Daoy (cell line): Measurements from ENCODE around the gene FOXJ1. TPM values are rescaled to one million over a fixed set of nuclear protein-coding genes. Genes with fewer than 3 reads are reported as not detected.

Experiments used
- DNase-seq: peaks from one replicate; pipeline ENCODE4 v3.0.0-alpha.2; 2015; ENCODE audit warnings: low read depth
- total RNA-seq: library from RNA; depleted of rRNA; stranded (reverse); fragments of >200 nt; shearing (Covaris generic); gene quantifications from 2 replicates; pipeline ENCODE4 v1.2.3, GENCODE V29; 2014

FOXJ1 gene
- total RNA-seq, 1 experiment from 2014 or later = not detected

DNA sequence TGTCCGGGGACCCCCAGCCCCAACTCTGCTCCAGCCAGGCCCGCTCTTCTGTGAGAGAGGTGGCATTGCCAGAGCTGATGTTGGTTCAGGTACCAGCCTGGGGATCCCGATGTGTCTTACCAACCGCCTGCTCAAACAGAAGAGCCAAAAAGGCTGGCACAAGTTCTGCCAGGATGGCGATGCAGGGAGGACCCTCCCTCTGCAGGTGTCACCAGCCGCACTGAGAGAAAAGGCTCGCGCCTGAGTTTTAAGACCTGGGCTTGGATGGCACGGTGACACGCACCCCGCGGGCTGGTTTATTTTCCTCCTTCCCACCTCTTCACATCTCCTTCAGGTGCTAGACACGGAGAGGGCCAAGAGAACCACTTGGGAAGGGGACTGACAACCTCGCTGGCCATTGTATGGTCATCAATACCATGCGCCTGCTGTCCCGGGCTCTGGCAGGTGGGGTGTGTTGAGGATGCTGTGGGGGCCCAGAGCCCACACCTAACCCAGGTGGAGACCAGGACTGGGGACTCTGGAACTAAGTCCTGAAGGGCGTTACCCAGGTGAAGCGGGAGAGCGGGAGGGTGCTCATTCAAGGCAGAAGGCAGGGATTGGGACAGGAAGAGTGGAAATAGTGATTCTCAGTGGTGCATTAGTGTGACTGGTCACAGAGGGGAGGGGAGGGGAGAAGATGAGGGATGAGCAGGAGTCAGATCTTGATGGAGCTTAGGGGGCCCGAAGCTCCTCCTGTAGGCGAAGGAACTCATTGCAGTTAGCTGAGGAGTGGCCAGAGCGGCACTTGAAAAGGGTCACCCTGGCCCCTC, 16.3 kb downstream of the FOXJ1 start:
- no peak for DNase-seq

DNA sequence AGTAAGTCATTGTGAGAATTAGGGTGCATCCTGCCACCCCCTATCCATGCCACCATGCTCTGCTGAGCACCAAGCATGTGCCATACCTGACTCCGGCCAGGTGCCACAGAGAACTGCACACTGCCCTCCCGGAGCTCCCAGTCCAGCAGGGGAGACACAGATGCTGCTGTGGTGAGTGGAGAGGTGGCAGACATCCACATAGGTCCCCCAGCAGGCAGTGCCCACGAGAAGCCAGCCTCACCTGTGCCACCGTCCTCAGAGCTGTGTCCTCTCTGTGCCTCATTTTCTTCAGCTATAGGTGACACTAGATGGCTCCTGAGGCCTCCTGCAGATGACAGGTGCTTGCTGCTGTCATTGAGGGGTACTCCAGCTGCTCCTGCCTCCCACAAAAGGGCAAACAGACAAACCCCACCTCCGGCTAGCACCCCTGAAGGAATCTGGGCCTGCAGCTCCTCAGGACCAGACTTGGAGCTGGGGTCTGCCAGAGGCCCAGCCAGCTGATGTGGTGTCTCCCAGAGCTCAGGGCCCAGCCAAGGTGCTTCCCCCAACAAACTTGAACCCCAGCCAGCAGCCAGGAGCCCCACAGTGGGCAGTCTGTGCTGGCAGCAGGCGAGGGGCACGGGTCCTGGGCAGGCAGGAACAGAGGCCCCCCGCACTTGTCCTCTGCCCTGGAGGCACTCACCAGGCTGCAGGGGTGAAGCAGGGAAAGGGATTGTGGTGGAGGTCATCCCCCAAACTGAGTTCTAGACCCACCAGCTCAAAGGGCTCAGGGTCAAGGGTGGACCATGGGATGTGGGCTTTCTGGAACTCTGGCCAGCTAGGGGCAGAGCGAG, 17.1 kb downstream of the FOXJ1 start:
- no peak for DNase-seq

DNA sequence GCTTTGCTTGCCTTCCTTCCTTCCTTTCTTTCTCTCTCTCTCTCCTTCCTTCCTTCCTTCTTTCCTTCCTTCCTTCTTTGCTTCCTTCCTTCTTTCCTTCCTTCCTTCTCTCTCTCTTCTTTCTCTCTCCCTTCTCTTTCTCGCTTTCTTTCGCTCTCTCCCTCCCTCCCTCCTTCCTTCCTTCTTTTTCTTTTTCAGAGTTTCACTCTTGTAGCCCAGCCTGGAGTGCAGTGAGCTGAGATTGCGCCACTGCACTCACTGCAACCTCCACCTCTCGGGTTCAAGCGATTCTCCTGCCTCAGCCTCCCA, 17.9 kb downstream of the FOXJ1 start:
- no peak for DNase-seq

DNA sequence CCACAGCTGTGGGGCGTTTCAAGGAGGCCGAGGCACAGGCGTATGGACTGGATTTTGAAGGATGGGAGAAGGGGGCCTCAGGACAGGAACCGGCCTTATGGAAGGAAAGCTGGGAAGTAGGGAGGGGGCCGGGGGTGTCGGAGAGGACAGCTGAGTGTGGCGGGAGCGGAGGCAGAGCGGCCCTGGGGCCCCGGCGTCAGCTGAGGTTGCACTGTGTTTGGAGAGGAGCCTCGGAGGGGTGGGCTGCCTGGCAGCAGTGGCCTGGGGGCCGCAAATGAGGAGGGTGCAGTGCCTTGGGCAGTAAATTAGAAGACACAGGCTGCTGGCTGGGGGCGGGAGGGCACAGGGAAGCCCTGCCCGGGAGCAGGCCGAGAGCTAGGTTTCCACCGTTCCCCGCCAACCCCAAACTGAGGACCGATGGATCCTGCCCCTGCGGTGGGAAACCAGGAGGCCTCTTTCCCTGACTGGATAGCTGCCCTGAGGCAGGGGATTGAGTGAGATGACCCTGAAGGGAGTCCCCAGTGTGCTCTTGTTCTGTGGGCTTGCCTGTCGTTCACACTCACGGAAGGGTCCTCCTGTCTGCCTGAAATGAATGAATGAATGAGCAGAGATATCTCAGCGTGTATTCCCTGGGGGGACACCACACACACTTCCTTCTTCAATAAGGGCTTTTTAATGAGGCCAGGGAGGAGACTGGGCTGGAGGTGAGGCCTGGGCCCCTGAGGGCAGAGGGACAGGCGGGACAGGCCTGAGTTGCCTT, 18.4 kb downstream of the FOXJ1 start:
- DNase-seq = no peak

DNA sequence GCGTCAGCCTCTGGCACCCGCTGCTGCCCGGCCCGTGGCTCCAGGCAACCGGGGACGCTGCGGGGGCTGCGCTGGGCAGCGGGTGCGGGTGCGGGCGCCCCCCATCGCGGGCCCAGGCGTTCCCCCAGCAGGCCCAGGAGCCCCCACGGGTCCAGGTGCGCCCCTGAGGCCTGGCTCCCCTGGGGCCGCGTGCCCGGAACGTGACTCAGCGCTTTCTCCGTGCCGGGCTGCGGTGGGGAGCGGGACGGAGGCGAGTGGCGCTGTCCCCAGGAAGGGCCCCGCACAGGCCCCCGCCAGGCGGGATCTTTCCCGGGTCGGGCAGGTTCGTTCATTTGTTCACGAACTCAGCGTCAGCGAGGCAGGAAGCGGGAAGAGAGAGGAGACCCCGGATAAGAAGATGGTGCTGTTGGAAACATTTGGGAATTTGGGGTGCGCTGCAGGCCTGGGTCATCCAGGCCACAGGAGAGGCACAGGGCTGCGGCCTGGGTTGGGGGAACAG, 19.1 kb downstream of the FOXJ1 start:
- no peak for DNase-seq

DNA sequence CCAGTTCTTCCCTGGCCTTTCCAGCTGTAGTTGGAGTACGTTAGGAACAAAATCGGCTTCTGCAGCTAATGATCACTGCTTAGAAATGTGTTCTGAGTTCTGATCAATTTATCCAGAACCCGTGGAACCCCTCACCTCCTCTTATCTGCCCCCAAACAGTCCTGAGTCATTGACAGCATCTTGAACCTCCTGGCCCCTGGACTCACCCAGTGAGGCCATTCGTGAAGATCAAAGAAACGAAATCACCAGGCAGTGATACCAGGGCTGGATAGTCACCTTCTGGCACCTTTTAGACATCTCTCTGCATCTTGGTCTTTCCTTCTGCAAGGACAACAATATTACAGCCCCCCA, 20.4 kb downstream of the FOXJ1 start:
- no peak for DNase-seq

DNA sequence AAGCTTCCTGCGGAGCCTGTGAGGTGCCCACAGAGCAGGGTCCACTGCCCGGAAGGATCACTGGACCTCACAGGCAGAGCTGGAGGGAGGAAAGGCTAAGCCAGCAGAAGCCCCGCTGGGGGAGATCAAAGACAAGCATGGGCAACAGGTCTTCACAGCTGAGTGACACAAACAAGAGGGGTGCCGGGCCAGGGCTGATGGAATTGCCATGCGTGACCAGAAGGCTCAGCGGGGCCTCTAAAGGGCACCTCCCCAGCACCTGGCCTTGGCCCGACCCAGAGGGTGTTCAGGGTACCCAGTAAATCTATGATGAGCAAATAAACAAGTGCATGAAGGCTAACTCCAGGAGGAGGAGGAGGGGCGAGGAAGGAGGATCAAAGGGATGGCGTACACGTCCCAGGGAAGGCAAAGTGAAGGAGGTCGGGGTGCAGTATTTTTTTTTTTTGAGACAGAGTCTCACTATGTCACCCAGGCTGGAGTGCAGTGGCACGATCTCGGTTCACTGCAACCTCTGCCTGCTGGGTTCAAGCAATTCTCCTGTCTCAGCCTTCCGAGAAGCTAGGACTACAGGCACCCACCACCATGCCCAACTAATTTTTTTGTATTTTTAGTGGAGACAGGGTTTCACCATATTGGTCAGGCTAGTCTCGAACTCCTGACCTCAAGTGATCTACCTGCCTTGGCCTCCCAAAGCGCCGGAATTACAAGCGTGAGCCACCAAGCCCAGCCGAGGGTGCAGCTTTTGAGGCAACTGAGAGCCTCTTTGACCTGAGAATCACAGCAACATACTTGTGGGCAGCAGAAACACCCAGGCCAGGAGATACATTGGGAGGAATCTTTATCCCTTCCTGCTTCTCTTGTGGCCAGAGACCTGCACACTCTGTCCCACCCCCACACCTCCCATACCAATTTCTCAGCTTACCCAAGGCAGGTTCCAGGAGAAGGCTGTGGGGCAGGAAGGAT, 21.4 kb downstream of the FOXJ1 start:
- no peak for DNase-seq

DNA sequence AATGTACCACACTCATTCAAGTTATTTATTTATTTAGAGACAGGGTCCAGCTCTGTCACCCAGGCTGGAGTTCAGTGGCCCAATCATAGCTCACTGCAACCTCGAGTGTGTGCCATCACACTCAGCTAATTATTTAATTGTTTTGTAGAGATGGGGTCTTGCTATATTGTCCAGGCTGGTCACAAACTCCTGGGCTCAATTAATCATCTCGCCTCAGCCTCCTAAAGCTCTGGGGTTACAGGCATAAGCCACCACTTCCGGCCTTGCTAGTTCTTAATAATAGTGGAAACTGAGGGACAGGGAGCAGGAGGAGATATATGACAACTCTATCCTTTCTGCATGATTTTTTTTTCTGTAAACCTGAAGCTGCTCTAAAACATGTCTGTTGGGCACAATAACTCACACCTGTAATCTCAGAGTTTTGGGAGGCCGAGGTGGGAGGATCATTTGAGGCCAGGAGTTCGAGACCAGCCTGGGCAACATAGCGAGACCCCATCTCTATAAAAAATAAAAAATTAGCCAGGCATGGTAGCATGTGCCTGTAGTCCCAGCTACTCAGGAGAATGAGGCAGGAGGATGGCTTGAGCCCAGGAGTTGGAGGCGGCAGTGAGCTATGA, 25.8 kb downstream of the FOXJ1 start:
- DNase-seq = no peak

DNA sequence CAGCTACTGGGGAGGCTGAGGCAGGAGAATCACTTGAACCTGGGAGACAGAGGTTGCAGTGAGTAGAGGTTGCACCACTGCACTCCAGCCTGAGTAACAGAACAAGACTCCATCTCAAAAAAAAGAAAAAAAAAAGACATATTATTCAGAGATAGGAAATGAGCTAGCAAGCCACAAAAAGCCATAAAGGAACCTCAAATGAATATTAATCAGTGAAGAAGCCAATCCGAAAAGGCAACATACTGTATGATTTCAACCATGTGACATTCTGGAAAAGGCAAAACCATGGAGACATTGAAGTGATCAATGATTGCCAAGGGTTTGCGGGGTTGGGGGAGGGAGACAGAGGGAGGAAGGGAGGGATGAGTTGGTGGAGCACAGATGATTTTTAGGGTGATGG, 29.1 kb downstream of the FOXJ1 start:
- DNase-seq = no peak

DNA sequence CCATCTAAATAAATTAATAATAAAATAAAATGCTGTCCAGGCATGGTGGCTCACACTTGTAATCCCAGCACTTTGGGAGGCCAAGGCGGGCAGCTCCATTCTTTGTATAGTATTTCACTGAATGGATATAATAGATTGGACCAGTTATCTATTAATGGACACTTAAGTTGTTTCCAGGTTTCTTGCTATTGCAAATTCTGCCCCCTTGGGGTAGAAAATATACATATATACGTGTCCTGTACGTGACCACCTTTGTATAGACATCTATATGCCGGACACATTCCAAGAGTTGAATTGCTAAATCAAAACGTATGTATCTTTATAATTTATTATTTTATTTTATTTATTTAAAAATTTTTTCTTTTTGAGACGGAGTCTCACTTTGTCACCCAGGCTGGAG, 33.5 kb downstream of the FOXJ1 start:
- no peak for DNase-seq

DNA sequence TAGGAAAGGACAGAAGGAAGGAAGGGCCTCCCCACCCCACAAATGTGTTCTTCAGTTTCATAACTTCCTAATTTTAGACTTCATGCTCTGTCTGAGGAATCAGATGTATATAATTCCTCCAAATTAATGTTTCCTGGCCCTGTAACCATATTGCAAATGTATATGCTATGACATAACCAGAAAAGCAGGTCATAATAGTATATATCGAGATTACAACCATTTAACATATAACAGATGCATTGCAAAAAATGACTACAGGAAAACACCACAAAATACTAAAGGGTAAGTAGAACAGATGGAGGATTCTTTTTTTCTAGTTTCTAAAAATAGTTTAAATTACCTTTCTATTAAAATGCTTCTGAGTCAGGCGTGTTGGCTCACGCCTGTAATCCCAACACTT, 34.3 kb downstream of the FOXJ1 start:
- no peak for DNase-seq

DNA sequence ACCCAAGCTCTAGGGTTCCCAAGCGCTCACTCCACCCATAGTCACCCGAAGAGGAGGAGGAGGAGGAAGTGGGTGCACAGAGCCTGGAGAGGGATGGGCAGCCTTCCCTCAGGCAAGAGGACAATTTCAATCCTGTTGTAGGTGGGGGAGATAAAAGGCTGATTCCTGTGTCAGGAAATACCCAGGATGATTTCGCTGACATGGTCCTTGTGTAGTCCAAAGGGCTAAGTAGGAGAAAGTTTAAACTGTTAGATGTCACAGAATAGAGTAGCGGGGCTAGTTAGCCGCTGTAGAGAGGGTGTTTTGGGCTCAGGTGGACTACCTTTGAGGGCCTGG, 36.2 kb downstream of the FOXJ1 start:
- no peak for DNase-seq

DNA sequence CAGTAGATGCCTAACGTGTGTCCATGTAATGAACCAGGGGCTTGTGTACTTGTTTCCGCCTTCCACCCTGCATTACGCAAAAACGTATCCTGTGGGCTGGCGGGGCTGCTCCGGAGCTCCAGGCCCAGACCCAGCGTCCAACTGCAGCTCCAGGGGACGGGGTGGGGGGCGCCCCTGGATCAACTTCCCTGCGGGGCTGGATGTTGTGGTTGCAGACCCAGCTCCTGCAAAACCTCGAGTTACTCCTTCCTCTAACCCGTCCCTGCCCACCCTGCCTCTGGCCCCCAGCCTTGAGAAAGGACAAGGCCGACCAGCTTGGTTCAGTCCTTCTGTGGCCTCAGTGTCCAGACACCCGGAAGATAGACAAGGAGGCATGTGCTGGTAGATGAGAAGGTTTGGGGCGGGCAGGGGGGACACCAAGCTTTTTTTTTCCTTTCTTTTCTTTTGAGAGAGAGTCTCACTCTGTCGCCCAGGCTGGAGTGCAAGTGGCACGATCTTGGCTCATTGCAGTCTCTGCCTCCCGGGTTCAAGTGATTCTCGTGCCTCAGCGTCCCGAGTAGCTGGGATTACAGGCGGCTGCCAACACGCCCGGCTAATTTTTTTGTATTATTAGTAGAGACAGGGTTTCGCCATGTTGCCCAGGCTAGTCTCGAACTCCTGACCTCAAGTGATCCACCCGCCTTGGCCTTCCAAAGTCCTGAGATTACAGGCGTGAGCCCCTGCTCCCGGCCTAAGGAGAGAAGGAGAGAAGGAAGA, 36.7 kb downstream of the FOXJ1 start:
- no peak for DNase-seq

DNA sequence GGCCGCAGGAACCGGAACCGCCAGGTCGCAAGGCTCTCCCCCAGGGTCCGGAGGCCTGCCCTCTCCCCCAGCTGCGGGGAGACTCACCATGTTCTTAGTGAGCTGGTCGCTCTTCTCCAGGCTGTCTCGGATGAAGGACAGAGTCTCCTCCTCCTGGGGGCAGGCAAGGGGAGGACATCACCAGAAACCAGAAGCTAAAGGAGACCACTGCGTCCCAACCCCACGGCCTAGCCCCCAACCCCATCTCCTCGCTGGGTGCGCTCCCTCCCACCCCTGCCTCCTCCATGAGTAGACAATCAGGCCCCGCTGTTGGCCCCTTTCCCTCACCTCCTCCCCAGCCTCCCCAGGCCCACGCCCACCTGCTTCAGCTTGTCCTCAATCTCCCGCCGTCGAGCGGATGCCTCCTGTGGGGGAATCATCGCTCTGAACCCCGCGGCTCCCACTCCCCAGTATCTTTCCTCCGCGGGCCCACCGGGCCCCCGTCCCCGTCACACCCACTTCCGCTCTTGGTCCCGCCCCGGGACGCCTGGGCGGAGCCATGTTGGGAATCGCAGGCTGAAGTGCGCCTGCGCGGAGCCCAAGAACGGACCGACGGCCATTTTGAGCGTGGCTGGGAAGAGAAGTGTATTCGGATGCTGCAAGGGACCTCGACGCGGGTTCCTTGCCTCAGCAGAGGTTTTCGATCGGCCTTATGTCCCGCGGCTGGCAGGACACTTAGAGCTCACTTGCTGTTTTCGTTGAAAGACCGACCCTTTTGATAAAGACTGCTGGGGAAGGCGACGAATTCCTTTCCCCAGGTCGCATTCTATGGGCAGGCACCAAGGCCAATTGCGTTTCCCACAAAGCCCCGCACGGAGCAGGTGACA, 37.5 kb downstream of the FOXJ1 start, which contains the start of gene EXOC7:
Gene EXOC7, minus strand, starts transcription at position 514 of the 866 bp plus-strand sequence. Its CDS starts 95 bp downstream, at position 419.
- DNase-seq = peak; percentile 96

DNA sequence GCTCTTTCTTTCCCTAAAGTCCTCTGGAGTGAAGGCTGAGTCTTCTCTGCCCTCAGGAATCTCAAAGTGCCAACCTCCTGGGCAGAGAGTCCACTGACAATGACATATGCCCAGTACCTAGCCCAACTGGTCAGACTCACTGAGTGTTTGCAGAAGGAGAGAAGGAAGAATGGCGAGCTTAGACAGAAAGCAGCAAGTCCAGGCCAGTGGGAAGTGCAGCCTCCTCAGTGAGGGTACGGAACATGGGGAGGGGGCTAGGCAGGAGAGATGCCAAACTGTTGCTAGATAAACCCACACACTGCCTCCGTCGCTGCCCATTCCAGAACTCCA, 38.1 kb downstream of the FOXJ1 start:
- no peak for DNase-seq

DNA sequence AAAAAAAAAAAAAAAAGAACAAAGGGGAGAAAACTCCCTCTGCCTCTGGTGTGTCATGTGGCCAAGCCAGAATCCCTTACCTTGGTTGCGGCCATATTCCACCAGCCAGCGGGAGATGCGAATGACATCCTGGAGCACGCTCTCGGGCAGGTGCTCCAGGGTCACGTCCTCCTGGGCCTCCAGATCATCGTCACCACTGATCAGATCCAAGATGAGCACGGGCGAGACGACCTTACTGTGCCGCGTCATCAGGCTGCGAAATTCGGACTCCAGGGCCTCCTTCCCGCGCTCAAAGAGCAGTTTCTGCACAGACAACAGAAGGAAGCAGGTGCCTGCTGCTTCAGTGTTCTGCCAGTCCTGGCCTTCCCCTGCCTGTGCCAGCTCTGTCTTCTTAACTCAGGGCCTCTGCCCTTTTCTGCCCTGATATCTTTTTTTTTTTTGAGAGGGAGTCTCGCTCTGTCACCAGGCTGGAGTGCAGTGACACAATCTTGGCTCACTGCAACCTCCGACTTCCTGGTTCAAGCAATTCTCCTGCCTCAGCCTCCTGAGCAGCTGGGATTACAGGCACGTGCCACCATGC, 43.2 kb downstream of the FOXJ1 start:
- DNase-seq = no peak

DNA sequence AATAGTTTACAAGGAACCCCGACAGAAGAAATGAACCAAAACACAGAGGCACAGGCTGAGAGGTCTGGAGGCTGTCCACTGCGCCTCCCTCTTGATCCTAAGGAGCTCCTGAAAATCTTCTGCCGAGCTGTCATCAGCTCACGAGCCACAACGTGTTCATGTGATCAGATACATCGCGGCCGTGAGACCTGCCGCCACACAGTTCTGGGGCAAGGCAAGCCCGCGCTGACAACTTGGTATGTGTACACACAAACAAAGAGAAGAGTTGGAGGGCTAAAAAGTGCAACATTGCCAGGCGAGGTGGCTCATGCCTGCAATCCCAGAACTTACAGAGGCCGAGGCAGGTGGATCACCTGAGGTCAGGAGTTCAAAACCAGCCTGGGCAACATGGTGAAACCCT, 45.1 kb downstream of the FOXJ1 start:
- DNase-seq = no peak

DNA sequence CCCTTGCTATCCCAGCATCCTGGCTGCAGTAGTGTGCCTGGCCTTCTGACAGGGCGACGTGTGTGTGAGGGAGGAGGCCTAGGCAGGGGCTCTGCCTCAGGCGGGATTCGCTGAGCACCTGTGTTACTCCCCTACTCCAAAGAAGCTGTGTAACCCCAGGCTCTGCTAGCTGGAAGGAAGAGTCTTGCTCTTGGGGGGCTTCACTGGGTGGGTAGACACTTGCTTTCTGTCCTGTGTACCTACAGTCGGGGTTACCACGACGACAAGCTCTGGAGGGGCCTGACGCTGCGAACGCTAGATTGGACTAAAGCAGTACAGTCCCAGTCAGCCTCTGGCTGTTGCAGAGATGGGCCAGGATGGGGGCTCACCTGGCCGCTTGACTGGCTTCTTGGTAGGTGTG, 47.0 kb downstream of the FOXJ1 start:
- DNase-seq = no peak
